Suppressor macrophage treated with lipopolysaccharide for 4 hours (primary cell): Measurements from ENCODE around the gene SNRNP48.
A peak's percentile ranks its signal among the peaks of the same experiment; 100 is the strongest.

ENCODE experiments used
- DNase-seq: peaks from one replicate; pipeline ENCODE4 v3.0.0-alpha.2; 2020

The SNRNP48 gene, protein sequence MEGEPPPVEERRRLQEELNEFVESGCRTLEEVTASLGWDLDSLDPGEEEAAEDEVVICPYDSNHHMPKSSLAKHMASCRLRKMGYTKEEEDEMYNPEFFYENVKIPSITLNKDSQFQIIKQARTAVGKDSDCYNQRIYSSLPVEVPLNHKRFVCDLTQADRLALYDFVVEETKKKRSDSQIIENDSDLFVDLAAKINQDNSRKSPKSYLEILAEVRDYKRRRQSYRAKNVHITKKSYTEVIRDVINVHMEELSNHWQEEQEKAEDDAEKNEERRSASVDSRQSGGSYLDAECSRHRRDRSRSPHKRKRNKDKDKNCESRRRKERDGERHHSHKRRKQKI

DNA sequence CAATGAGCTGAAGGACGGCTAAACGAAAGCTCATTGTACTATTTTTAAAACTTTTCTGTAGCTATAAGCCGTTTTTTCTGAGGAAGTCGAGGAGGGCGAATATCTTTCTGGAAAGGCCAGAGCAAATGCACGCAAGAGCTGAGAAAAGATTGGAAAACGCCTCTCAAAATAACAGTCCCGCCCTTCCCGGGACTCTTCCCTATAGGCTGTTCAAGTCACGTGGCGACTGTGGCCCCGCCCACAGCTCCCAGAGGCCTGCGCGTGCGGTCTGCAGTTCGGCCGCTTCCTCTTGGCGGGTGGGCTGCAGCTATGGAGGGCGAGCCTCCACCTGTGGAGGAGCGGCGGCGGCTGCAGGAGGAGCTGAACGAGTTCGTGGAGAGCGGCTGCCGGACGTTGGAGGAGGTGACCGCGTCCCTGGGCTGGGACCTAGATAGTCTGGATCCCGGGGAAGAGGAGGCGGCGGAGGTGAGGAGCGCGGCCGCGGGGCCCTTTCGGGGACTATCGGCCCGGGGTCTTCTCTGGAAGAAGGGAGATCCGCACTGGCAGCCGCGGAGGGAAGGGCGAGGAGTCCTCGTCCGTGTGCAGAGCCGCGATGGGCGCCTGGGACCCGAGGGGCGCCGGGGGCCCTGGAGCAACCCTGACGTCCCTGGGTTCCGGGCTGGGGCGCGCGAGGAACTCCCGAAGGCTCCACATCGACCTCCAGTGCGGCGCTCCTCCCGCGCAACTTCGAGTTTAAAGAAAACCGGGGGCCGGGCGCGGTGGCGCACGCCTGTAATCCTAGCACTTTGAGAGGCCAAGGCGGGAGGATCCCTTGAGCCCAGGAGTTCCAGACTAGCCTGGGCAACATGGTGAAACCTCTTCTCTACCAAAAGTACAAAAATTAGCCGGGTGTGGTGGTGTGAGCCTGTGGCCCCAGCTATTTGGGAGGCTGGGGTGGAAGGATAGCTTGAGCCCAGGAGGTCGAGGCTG is at the start of gene SNRNP48:
TSS of gene SNRNP48 (plus strand) at position 250 of the 969 bp plus-strand sequence. CDS start at position 310, 60 bp downstream.
- peak; percentile 95 for DNase-seq

DNA sequence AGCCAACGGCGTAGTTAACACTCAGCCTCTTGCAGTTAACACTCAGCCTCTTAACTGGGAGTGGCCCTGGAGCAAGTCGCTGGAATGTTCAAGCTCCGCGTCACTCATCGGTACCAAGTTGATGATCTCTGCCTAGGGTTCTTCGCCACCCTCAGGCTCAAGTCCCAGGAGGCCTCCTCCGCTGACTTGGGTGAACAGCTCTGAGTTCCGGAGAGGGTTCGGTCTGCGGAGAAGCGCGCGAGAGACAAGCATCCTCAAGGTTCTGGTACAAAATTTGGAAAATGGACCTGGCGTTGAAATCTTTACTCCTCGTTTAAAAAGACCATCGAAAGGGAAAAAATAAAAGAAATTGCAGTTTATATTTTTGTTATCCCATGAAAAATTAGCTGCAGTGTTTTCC is 49.4 kb upstream of the SNRNP48 start:
- DNase-seq: no peak

DNA sequence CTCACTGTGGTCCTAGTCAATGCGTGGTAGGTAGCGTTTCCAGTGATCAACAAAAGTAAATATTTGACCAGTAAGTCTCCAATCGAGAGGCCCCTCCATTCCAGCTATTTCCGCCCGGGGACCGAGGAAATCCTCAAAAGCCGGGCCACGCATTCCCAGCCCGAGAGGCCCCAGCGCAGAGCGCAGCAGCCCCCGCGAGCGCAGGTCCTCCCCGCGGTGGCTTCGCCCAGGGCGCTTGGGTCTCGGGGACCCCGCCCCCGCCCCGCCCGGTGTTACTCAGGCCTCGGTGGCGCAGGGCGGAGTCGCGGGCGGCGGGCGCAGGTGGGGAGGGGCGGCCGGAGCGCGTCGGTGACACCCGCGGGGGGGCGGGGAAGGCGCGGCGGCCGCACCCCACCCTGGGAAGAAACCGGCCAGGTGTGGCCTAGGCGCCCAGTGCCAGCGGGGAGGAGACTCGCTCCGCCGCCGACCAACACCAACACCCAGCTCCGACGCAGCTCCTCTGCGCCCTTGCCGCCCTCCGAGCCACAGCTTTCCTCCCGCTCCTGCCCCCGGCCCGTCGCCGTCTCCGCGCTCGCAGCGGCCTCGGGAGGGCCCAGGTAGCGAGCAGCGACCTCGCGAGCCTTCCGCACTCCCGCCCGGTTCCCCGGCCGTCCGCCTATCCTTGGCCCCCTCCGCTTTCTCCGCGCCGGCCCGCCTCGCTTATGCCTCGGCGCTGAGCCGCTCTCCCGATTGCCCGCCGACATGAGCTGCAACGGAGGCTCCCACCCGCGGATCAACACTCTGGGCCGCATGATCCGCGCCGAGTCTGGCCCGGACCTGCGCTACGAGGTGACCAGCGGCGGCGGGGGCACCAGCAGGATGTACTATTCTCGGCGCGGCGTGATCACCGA is 48.6 kb upstream of the SNRNP48 start, which contains the start of gene DSP:
TSS of gene DSP (plus strand) at position 497 of the 890 bp plus-strand sequence. CDS start at position 742, 245 bp downstream.
- peak; percentile 12 for DNase-seq

DNA sequence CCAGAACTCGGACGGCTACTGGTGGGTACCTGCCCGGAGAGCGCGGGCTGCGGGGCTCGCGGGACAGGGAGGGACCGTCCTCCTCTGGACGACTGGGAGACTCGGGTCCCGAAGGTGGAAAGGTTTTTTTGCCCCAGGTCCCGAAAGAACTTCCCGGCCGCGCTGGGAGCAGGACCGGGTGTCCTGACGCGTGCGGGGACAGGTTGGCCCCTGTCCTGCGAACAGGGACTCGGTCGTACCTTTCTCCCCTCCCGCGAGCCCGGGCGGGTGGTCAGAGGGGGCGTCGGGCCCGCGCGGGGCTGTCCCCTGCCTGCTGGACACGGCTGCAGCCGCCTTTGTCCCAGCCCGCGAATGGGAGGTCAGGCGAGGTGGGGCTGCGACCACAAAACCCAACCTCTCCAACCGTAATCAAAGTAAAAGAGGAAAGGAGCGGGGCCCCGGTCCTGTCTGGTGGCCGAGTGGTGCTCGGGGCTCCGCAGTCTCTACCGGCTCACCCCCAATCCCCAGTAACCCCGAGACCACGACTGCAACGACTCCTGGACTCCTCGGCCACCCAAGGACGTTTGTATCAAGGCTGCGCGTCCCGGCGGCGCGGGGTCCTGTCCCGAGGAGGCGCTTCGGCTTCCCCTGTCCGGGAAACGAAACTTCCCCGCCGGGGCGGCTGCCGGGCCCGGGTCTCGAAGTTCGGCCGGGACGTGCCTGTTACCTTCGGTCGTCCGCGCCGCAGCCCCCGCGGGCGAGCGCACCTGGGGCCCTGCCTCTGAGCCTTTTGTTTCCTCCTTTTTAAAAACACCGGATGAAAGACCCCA is 47.7 kb upstream of the SNRNP48 start:
- peak; percentile 38 for DNase-seq

DNA sequence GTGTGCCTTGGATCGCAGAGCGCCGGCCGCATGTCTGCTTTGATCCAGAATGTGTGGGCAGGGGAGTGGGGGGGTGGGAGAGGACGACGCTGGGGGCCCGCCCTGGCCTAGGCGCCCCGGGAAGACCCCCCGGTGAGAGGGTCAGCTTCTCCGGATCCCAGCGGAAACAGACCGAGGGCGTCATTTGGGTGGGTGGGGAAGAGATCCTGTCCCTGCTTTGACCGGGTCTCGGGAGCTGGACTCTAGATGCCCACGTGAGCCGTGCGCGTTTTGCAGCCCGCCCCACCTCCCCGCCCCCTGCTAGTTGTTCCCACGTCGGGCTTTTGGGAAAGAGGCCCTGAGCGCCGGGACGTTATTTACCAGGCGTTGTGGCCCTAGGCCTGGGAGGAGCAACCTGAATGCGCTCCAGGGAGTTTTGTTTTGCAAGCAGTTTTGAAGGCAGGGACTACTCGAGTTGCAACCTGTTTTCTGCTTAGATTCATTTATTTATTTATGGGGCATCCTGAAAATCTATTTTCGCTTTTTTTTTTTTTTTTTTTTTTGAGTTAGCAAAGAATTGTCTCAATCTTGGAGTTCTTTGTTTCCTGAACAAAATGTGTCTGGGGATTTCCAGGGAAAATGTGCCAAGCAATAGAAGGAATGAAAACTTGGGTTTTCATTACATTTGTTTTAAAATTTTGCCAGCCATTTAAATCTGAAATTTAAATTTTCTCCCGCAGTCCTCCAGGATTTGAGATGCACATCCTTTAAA is 46.9 kb upstream of the SNRNP48 start:
- DNase-seq: peak; percentile 42

DNA sequence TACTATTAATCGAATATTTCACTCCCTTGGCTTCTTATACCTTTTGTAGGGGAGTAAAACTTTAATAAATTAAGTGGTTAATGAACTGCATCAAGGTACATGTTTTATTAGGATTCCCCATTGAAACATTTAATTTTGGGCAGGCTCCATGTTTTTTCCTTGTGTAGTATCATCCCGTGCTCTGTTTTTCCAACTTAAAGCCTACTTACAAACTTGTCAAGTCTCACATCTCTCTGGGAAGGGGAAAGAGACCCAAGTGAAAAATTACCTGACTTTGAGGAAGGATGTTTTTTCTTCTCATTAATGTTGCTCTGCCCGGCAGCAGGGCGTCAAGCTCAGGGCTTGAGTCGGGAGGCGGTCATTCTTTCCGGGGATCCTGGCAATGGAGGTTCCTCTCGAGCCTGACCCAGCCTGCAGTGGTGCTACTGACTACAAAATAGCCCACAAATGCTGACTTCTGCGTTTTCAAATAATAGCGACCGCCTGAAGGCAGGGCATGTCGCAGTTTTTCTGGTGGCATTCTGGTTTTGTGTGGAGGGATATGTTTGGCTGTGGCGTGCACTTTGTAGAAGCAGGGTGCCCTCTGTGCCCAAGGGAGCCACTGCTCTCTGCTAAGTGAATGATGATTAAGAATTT is 46.1 kb upstream of the SNRNP48 start:
- DNase-seq: no peak

DNA sequence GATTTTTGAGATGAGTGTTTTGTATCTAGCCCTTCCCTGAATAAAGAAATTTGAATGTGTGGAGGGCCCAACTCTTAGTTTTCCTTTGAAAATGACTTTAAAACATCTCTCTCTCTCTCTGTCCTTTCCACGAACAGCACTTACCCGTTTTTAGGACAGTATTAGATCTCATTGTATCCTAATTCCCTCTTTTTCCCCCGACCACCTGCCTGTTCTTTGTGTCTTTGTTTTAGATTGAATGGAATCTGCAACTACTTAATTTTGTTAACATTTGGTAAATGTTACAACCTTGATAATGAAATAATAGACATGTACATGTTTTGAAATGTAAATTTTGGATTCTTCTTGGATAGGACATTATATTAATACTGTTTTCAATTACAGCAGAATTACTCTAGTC is 45.4 kb upstream of the SNRNP48 start:
- no peak for DNase-seq

DNA sequence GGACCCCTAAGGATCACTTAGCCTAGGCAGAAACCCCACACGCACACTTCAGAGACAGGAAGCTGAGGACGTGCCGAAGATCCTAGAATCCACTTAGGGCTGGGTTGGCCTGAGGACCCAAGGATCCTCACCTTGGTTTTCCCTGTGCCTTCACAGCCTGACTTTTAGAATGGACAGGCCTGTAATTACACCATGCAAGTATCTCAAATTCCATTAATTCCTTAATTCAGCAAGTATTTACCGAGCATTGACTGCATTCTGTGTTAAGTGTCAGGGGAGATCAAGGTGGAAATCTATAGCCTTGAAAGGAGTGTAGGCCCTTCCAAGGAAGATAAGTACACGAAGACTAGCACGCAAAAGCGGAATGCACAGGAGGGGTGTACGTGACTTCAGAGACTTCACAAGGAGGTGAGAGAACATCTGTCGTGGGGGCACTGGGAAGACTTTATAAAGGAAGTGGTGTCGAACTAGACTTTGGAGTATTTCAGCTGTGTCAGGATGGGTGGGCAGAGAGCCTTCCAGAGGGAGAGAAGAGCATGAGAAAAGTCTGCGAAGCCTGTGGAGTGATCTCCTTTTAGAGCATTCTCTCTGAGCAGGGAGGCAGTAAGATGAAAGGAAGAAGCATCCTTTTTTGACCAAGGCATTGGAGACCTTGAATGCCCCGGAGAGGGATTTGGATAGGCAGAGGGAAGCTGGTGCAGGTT is 44.5 kb upstream of the SNRNP48 start:
- no peak for DNase-seq

DNA sequence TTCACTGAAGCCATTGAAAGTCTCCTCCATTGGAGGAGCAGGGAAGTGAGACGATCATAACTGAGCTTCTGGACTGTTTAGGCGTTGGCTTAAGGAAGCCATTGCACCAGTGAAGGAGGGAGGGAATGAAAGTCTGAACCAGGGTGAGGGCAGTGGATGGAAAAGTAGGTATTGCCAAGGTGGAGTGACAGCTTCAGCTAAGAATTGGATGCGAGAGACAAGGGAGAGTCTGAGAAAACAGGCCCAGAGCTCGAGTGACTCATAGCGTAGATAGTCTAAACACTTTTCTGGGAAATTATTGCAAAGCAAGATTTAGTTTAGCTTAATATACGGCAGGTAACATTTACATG is 44.0 kb upstream of the SNRNP48 start:
- DNase-seq: no peak

DNA sequence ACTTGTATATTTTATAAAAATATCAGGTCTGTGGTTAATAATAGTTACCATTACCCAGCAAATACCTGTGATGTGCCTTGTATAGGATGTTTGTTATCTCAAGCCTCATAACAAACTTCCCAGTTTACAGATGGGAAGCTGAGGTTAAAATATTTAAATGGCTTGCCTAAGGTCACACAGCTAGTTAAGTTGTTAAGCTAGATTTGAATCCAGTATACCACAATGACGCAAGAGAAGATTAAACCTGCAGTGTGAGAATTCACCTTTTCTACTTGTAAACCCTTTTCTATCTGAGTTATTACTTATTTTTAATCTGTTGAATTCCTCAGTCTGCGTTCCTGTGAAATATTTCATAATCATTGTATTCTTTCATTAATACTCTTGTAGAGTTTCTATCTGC is 43.6 kb upstream of the SNRNP48 start:
- DNase-seq: no peak

DNA sequence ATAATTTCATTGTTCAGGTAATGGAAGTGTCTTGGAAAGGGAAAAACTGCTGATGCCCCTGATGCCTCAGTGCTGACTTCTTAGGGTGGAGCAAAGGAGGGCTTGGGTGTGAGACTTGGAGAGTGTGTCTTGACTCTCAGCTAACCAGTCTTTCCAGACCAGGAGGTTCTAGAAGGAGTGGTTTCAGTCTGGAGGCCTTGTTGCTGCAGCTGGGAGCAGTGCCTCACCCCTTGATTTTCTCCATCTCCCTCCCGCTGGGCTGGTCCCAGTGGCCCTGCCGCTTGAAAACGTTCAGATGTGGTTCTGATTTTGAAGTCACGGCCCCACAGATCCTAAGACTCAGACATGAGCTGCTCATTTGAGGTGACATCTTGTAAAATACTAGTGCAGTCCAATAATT is 43.1 kb upstream of the SNRNP48 start:
- no peak for DNase-seq

DNA sequence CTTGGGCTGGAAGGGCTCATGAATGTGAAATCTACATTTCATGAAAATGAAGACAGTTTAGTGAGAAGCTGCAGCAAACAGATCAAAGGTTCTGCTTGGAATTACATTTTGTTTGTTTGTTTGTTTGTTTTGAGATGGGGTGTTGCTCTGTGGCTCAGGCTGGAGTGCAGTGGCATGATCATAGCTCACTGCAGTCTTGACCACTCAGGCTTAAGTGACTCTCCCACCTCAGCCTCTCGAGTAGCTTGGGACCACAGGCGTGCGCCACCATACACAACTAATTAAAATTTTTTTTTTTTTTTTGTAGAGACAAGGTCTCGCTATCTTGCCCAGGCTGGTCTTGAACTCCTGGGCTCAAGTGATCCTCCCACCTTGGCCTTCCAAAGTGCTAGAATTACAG is 42.7 kb upstream of the SNRNP48 start:
- DNase-seq: no peak

DNA sequence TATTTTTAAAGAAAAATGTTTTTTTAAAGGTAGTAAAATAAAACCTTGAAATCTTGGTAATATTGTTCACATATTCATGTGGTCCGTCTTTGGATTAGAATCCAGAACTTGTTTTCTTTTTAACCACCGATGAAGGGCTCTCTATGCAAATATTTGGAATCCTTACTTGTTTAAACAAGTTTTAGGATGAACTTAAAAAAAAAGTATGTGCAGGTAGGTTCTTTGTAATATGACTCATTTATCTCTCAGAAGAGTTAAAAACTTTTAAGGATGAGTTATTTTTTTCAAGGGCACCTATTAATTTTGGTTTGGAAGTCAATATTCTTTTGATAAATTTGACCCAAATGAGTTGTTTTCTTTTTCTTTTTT is 39.6 kb upstream of the SNRNP48 start:
- DNase-seq: no peak

DNA sequence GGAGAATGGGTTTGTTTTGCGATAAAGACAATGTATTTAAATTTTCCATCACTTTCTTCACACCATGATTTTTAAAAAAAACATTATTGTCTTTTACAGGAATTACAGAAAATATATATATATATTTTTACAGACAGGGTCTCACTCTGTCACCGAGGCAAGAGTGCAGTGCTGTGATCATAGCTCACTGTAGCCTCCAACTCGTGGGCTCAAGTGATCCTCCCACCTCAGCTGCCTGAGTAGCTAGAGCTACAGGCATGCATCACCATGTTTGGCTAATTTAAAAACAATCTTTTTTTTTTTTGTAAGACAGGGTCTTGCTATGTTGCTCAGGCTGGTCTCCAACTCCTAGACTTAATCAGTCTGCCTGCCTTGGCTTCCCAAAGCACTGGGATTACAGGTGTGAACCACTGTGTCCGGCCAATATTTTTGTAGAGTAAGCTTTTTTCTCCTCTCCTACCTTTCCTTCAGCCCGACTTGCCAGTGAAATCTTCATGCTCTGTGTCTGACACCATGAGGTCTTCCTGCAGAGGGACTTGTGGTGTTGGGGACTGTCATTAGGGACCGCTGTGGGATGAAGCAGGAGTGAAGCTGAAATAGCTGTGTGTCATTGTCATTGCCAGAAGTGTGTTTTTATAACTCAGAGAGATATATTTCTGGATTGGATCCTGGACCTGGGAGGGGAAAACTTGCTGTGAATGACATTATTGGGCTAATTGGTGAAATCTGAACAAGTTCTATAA is 35.3 kb upstream of the SNRNP48 start:
- no peak for DNase-seq

DNA sequence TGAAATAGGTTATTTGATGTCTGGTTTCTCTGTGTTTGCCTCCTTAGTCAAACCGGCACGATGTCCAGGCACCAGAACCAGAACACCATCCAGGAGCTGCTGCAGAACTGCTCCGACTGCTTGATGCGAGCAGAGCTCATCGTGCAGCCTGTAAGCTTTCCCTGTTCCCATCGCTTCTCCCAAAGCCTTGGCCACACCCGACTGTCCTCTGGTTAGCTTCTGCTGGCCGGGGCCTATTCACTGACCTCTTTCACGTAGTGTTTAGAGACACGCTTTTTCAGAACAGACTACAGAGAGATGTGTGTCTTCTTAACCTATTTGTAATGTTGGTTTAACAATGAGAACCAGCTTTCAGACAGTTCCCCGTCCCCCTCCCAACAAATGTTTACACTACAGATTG is 34.3 kb upstream of the SNRNP48 start:
- no peak for DNase-seq

DNA sequence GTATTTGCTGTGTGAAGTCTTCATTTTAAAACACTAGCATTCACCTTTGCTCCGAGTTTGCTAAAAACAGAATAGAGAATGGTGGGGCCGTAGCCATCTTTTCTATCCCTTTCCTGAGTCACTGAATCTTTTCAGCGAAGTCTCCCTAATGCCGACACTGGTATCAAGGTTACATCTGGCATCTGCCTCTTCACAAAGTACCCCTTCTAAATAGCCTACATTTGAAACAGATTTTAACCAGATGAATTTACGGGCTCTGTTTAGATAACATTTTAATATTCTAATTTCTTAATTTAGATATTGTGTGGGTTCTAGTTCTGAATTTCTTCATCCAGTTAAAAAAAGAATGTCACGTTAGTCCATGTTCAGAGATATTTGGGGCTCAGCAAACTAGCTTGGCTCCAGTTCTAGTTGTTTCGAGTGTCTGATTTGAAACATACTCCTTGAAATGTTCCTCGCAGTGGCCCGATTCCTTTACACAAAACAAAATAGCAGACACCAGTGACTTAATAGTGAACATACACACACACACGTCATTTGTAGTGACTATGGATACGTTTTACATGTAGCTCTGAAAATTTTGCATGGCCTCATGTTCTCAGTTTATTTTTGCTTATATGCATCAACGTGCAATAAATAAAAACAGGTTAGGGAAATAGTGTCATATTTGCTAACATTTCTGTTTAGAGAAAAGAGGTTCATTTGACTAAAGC is 33.4 kb upstream of the SNRNP48 start:
- DNase-seq: no peak

DNA sequence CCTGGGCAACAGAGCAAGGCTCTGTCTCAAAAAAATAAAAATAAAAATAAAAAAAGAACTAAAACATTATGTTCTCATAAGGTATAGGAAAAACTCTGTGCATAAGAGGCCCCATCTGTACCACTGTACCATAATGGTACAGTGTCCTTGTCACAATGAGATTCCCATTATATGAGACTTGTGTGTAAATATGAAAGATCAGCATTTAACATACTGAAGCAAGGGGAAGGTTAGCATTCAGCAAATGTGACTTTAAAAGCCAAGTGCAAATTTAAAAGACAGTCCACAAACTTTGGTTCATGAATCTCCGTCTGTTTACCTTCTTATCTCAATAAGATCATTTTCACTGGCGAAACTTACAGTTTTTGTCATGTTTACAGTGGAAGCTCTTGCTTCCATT is 32.3 kb upstream of the SNRNP48 start:
- DNase-seq: no peak

DNA sequence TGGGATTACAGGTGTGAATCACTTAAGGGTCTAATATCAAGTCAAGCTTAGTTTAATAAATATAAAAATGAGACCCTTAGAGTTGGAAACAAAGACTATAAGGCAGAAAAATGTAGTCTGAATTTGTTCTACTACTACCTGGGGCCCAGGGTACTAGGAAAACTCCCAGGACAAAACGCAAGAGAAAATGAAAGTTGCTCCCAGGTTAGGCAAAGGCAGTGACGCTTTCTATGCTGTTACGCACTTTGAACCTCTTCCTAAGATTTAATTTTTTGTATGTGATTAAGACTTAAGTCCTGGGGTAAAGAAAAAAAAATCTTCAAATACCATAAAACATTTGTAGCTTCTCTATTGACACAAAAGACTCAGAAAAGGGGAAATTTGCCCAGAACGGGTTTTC is 31.2 kb upstream of the SNRNP48 start:
- no peak for DNase-seq

DNA sequence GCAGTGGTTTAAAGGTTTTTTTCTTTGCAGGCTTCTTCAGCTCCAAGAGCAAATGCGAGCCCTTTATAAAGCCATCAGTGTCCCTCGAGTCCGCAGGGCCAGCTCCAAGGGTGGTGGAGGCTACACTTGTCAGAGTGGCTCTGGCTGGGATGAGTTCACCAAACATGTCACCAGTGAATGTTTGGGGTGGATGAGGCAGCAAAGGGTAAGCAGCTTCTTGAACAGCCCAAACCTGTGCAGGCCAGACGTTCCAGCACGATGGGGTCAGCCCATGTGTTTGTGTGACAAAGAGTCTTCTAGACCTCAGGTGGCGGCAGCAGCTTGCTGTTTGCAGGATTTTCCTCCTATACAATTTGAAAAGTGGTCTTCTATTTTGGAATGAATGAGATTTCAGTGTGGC is 30.8 kb upstream of the SNRNP48 start:
- DNase-seq: no peak
